ENCODE results near the gene PARP11.

Gene PARP11

DNA sequence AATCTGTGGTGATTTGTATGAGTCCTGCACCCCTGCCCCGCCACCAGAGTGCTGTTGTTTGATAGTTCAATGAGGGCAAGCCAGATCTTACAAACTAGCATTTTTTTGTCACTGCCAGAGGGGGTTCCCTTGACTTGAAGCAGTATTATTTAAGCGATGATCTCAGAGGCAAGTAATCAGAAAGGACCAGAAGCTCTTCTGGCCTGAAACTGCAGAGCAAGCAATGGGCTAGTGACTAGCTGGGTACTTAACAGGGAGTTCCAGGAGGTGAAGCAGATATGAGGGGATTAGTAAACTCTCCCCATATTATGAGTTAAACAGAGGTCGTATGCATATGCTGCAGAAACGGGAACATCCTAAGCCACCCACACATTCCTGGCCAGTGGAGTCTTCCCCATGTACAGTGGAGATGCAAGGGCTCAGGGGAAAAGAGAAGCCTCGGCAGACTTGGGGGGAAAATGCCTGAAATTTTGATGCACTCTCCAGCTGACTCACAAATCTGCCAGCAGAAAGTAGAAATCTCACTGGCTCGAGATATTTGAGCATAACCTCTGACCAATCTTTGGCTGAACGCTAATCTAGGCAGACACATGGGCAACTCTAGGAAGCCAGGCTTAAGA is 112.0 kb downstream of the PARP11 start:
- DNase-seq: no peak

DNA sequence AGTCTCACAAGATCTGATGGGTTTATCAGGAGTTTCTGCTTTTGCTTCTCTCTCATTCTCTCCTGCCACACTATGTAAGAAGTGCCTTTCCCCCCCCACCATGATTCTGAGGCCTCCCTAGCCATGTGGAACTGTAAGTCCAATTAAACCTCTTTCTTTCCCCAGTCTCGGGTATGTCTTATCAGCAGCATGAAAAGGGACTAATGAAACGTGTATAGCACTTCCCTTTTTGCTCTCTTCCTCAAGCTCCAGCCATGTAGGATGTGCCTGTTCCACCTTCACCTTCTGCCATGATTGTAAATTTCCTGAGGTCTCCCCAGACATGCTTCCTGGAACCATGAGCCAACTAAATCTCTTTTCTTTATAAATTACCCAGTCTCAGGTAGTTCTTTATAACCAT is 113.3 kb downstream of the PARP11 start:
- DNase-seq: no peak
